ENCODE data around the gene ACSM6.

DNA sequence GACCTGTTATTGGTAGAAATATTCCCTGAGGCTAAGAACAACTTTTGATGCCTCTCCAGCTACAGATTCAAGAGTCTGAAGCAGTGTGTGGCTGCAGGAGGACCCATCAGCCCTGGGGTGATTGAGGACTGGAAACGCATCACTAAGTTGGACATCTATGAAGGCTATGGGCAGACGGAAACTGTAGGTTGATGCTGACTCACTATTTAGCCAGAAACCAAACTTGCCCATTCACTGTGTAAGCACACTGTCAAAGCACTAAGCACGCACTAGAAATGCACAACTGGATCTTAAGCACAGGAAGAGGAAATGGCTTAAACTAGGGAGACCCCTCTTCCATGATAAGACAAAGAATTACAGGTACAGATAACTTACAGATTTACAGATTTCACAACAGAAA, 20.8 kb downstream of the ACSM6 start:
- TF ChIP-seq, protein P1, sequence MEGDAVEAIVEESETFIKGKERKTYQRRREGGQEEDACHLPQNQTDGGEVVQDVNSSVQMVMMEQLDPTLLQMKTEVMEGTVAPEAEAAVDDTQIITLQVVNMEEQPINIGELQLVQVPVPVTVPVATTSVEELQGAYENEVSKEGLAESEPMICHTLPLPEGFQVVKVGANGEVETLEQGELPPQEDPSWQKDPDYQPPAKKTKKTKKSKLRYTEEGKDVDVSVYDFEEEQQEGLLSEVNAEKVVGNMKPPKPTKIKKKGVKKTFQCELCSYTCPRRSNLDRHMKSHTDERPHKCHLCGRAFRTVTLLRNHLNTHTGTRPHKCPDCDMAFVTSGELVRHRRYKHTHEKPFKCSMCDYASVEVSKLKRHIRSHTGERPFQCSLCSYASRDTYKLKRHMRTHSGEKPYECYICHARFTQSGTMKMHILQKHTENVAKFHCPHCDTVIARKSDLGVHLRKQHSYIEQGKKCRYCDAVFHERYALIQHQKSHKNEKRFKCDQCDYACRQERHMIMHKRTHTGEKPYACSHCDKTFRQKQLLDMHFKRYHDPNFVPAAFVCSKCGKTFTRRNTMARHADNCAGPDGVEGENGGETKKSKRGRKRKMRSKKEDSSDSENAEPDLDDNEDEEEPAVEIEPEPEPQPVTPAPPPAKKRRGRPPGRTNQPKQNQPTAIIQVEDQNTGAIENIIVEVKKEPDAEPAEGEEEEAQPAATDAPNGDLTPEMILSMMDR (IDR thresholded peaks at IDR 0.05): no peak
- no peak for TF ChIP-seq POLR2A (IDR thresholded peaks at IDR 0.05)

Measured in right lobe of liver (tissue), 4 donors.